ENCODE measurements around the gene DAZL.

DAZL gene

GRCh38 chr3:16543242-16543864 lies 61.9 kb downstream of the DAZL start:
- DNase-seq: no peak

GRCh38 chr3:16538507-16538906 lies 66.7 kb downstream of the DAZL start:
- no peak for DNase-seq

DNA sequence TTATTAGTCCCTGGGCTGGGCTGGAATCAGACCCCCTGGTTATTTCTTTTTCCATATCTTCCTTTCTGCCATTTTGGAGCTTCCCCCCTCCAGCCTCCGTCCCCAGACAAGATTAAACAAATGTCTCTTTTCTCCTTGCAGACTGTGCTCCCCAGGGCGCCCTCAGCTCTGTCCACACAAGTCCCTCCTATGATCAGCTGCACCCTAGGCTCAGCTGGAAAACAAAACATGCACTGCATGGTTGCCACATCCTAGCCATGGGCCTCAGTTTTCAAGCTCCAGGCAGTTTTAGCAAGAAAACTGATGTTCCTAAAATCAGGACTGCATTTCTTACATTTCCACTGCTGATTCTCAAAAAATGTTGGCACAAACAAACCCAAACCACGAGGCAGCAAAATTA lies 68.2 kb downstream of the DAZL start:
- no peak for DNase-seq
